Colonic mucosa (tissue), 4 donors: Measurements from ENCODE around the gene MAD2L1. TPM values are rescaled to one million over a fixed set of nuclear protein-coding genes. Genes with fewer than 3 reads are reported as not detected.

ENCODE experiments used
- DNase-seq: peaks from one replicate; pipeline ENCODE4 v3.0.0-alpha.2; 2020
- H3K27ac ChIP-seq: fragments of 200-600 bp; one replicate; pipeline ENCODE4 v1.8.0; 2021
- H3K27me3 ChIP-seq: fragments of 200-600 bp; one replicate; pipeline ENCODE4 v1.8.0; 2021
- H3K36me3 ChIP-seq: fragments of 200-600 bp; one replicate; pipeline ENCODE4 v1.8.0; 2021
- H3K4me1 ChIP-seq: fragments of 200-600 bp; one replicate; pipeline ENCODE4 v1.8.0; 2021; ENCODE audit warnings: mild to moderate bottlenecking
- H3K4me3 ChIP-seq: fragments of 200-600 bp; one replicate; pipeline ENCODE4 v1.8.0; 2021
- H3K9ac ChIP-seq, 2 donors: one replicate each; pipeline ENCODE4 v1.7.0; 2013; ENCODE audit warnings: control low read depth in 2 of 2, low read depth in 2 of 2, low read length in 2 of 2
- H3K9me3 ChIP-seq: fragments of 200-600 bp; one replicate; pipeline ENCODE4 v1.8.0; 2021
- intact Hi-C: fragments of 100-400 bp; cut with DNase I; formaldehyde crosslinking; loops from one replicate; pipeline ENCODE4 v1.14.1; 2022
- total RNA-seq, 2 donors: library from RNA; stranded (reverse); fragmentation: NEBNext Ultra II Directional in 1 of 2; extraction: Animal tissue kit (Norgen Biotek cat#: 25700) in 1 of 2; gene quantifications; one replicate each; pipeline ENCODE4 v1.2.1, GENCODE V29; 2021
- TF ChIP-seq, protein P1 (sequence below): fragments of 200-600 bp; IDR thresholded peaks from one replicate; pipeline ENCODE4 v1.8.0; 2022; ENCODE audit warnings: antibody characterized with exemption, mild to moderate bottlenecking
- donor health status: healthy.
- donor health status: DM: no; HTN: no; CAD: no.
- donor health status: DM: no; HTN: no; CAD: no.

MAD2L1 gene
- total RNA-seq, 2 donors from 2014 or later, result 13.7 to 35.9 TPM

DNA sequence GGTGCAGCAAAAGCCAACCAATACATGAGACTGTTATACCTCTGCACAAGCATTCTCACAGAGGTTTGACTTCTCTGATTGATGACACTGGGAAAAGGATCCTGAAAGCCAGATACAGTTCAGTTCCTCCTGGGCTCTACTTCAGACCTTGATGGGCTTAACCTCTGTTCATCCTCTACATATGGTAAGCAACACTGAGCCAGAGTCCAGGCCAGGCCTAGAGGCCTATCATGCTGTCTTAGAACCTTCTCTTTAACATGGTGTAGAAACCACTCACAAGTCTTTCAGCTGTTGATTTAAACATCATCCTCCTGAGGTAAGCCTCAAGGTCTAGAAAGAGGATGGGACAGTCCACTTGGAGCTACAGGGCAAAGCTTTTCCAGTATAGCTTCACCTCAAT lies 9.2 kb downstream of the MAD2L1 start:
- intact Hi-C loops, result loop anchor here (5.0 to 10.0 kb wide), 2 partner anchors 745 to 1073 kb away; no protein-coding TSS in a partner anchor
- no peak overlapping the region for H3K9ac ChIP-seq
- peaks cover 4% of the 10 kb centered on the region for H3K4me1 ChIP-seq
- no peaks in the 10 kb centered on the region for H3K36me3 ChIP-seq
- no peak for DNase-seq
- TF ChIP-seq, protein P1, sequence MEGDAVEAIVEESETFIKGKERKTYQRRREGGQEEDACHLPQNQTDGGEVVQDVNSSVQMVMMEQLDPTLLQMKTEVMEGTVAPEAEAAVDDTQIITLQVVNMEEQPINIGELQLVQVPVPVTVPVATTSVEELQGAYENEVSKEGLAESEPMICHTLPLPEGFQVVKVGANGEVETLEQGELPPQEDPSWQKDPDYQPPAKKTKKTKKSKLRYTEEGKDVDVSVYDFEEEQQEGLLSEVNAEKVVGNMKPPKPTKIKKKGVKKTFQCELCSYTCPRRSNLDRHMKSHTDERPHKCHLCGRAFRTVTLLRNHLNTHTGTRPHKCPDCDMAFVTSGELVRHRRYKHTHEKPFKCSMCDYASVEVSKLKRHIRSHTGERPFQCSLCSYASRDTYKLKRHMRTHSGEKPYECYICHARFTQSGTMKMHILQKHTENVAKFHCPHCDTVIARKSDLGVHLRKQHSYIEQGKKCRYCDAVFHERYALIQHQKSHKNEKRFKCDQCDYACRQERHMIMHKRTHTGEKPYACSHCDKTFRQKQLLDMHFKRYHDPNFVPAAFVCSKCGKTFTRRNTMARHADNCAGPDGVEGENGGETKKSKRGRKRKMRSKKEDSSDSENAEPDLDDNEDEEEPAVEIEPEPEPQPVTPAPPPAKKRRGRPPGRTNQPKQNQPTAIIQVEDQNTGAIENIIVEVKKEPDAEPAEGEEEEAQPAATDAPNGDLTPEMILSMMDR, result no peak
- no peaks in the 10 kb centered on the region for H3K9me3 ChIP-seq
- no peak overlapping the region for H3K27ac ChIP-seq
- H3K4me3 ChIP-seq, result no peak overlapping the region
- H3K27me3 ChIP-seq, result no peaks in the 10 kb centered on the region

DNA sequence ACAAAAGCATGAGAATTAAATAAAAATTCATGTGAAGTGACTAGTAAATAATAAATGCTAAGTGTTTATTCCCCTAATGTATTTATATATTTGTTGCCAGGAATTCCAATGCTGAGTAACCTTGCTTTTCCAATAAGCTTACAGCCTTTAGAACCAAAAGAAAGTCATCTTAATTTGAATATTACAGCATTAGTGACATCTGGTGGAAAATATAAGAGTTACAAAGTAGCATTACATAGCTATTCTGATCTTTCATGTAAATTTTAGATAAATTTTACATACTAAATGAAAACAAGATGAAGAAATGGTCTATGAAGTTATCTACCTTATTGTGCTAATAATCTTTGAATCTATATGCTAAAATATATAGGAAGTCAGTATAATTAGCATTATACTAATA lies 10.4 kb downstream of the MAD2L1 start:
- H3K9ac ChIP-seq, result no peak overlapping the region
- intact Hi-C loops, result loop anchor here (5.0 to 10.0 kb wide), 2 partner anchors 744 to 1071 kb away; no protein-coding TSS in a partner anchor
- no peaks in the 10 kb centered on the region for H3K9me3 ChIP-seq
- no peaks in the 10 kb centered on the region for H3K27me3 ChIP-seq
- peaks cover 4% of the 10 kb centered on the region for H3K4me1 ChIP-seq
- TF ChIP-seq, protein P1, result no peak
- DNase-seq, result no peak
- no peak overlapping the region for H3K4me3 ChIP-seq
- H3K27ac ChIP-seq, result peak overlapping the region; percentile 45
- no peaks in the 10 kb centered on the region for H3K36me3 ChIP-seq

DNA sequence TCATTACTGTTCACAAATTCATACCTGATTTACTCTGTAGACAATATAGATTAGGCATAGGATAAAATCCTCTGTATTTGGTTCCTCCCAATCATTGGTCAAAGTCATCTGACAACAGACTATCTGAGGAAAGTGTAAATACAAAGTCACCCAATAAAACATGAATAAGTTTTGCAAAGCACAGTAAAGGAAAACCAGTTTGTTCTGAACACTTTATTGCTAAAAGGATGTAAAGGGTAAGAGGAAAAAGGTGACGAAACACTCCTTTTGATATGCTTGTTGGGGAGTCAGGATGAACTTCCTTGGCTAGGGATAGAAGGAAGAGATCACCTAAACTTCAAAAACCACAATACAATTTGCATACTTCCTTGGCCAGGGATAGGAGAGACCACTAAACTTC lies 10.9 kb downstream of the MAD2L1 start:
- TF ChIP-seq, protein P1, result no peak
- no peak for DNase-seq
- intact Hi-C loops, result loop anchor here (5.0 to 10.0 kb wide), 2 partner anchors 743 to 1071 kb away; no protein-coding TSS in a partner anchor
- H3K36me3 ChIP-seq, result no peaks in the 10 kb centered on the region
- H3K4me1 ChIP-seq, result peaks cover 4% of the 10 kb centered on the region
- no peaks in the 10 kb centered on the region for H3K9me3 ChIP-seq
- H3K27me3 ChIP-seq, result no peaks in the 10 kb centered on the region
- peak overlapping the region; percentile 45 for H3K27ac ChIP-seq
- no peak overlapping the region for H3K9ac ChIP-seq
- H3K4me3 ChIP-seq, result no peak overlapping the region

DNA sequence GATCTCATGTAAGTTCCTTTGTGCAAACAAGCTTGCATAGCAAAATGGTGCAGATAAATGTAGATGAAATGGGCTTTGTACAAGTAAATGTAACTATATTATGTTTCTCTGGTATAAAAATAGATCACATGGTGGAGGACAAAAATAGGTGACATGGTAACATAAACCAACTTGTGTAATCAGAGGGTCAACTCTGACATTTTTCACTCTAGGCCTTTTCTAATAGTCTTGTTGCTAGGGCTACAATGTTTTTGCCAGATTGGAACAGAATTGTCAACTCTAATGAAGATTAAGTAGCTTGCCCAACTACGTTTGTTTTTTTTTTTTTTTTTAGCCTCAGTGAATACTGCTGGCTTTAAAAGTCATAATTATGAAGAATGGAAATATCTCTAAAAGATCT lies 11.5 kb downstream of the MAD2L1 start:
- intact Hi-C loops, result loop anchor here (5.0 to 10.0 kb wide), 2 partner anchors 743 to 1070 kb away; no protein-coding TSS in a partner anchor
- no peak overlapping the region for H3K27ac ChIP-seq
- H3K9ac ChIP-seq, result no peak overlapping the region
- H3K36me3 ChIP-seq, result no peaks in the 10 kb centered on the region
- H3K4me3 ChIP-seq, result no peak overlapping the region
- no peaks in the 10 kb centered on the region for H3K9me3 ChIP-seq
- no peaks in the 10 kb centered on the region for H3K27me3 ChIP-seq
- H3K4me1 ChIP-seq, result peaks cover 4% of the 10 kb centered on the region
- no peak for DNase-seq
- TF ChIP-seq, protein P1, result no peak

DNA sequence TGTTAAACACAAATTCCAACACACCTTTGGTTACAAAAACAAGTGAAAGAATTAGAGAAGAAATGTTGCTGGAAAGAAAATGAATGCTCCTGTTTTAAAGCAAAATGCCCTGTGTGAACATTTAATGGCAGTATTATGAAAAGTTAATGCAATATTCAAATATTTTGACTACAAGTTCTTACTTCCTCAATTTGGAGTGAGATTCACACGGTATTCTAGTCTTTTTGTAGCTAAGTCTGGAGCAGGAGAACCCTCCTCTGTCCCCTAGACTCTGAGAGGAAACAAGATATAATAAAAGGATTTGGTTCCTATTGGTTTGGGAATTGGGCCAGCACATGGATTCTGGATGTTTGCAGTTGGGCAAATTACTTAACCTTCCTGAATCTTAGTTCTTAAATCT lies 12.7 kb downstream of the MAD2L1 start:
- TF ChIP-seq, protein P1, result no peak
- no peak overlapping the region for H3K9ac ChIP-seq
- H3K27ac ChIP-seq, result no peak overlapping the region
- H3K4me1 ChIP-seq, result peaks cover 4% of the 10 kb centered on the region
- DNase-seq, result no peak
- no peak overlapping the region for H3K4me3 ChIP-seq
- no peaks in the 10 kb centered on the region for H3K27me3 ChIP-seq
- intact Hi-C loops, result loop anchor here (5.0 to 10.0 kb wide), 2 partner anchors 497 to 1069 kb away; no protein-coding TSS in a partner anchor
- no peaks in the 10 kb centered on the region for H3K9me3 ChIP-seq
- H3K36me3 ChIP-seq, result no peaks in the 10 kb centered on the region
